ENCODE results near the gene TAOK2.
A peak's percentile ranks its signal among the peaks of the same experiment; 100 is the strongest.

TAOK2 gene

GRCh38 chr16:29963021-29963743 is 10.5 kb upstream of the TAOK2 start:
- Histone ChIP-seq H3K36me3 (ENCODE audit: control insufficient read depth in 1 of 2, insufficient read depth in 2 of 2, low read depth in 1 of 2, low read length in 2 of 2) (peaks cover 12 to 27% of the 10 kb centered on the region in 2 experiments), H3K79me1 (replicated peaks; ENCODE audit: low read length, poor library complexity, severe bottlenecking) (peaks cover 22% of the 10 kb centered on the region), H2AK5ac (ENCODE audit: low read length, severe bottlenecking) (peak overlapping the region; percentile 54), H2BK120ac (ENCODE audit: low read depth, low read length) (no peak overlapping the region), H3K4me3 (ENCODE audit: insufficient read depth in 1 of 2, low read depth in 1 of 2, low read length in 2 of 2) (peak overlapping the region in 1 of 2 experiments; percentile 98), H3K18ac (ENCODE audit: low read depth in 1 of 2, low read length in 2 of 2) (peak overlapping the region; percentile 31 to 34), H3K23ac (ENCODE audit: low read length in 2 of 2) (peak overlapping the region in 1 of 2 experiments; percentile 10), H3K4me1 (ENCODE audit: control insufficient read depth, insufficient read depth, low read depth, low read length) (peaks cover 11% of the 10 kb centered on the region), H2BK5ac (ENCODE audit: low read depth, low read length, poor library complexity, severe bottlenecking) (no peak overlapping the region), H3K4ac (ENCODE audit: low read depth in 1 of 2, low read length in 2 of 2) (peak overlapping the region in 1 of 2 experiments; percentile 65), H3K4me2 (ENCODE audit: low read length, poor library complexity, severe bottlenecking) (peak overlapping the region; percentile 71), H4K8ac (ENCODE audit: low read length) (peak overlapping the region; percentile 69), H2BK12ac (ENCODE audit: low read length in 2 of 2) (peak overlapping the region in 1 of 2 experiments; percentile 12), H4K91ac (ENCODE audit: low read length) (no peak overlapping the region), H3K14ac (ENCODE audit: low read length in 2 of 2) (peak overlapping the region in 1 of 2 experiments; percentile 23), H3K27ac (ENCODE audit: low read length, poor library complexity, severe bottlenecking) (peak overlapping the region; percentile 78), H3K9ac (ENCODE audit: low read length) (peak overlapping the region; percentile 97), H3K27me3 (ENCODE audit: control insufficient read depth in 1 of 2, insufficient read depth in 1 of 2, low read length in 2 of 2) (no peaks in the 10 kb centered on the region), H2AFZ (ENCODE audit: low read depth, low read length) (no peak overlapping the region), H3K9me3 (ENCODE audit: control insufficient read depth, low read length) (no peaks in the 10 kb centered on the region), H2BK15ac (ENCODE audit: low read depth, poor library complexity, severe bottlenecking) (peak overlapping the region; percentile 75)
- DNase-seq, result no peak
- WGBS, result 97% methylated on average over 13 of the region's 14 CpGs

- no peak overlapping the region for H2AFZ ChIP-seq (ENCODE audit: low read depth, low read length)
- H3K27me3 ChIP-seq (ENCODE audit: control insufficient read depth in 1 of 2, insufficient read depth in 1 of 2, low read length in 2 of 2), result no peaks in the 10 kb centered on the region
- H3K9me3 ChIP-seq (ENCODE audit: control insufficient read depth, low read length), result no peaks in the 10 kb centered on the region
- no peak overlapping the region for H4K8ac ChIP-seq (ENCODE audit: low read length)
- no peak overlapping the region for H3K18ac ChIP-seq (ENCODE audit: low read depth in 1 of 2, low read length in 2 of 2)
- H3K4me2 ChIP-seq (ENCODE audit: low read length, poor library complexity, severe bottlenecking), result no peak overlapping the region
- no peak for DNase-seq
- no peak overlapping the region for H2BK12ac ChIP-seq (ENCODE audit: low read length in 2 of 2)
- no peak overlapping the region for H3K4ac ChIP-seq (ENCODE audit: low read depth in 1 of 2, low read length in 2 of 2)
- no peak overlapping the region for H2BK5ac ChIP-seq (ENCODE audit: low read depth, low read length, poor library complexity, severe bottlenecking)
- H3K4me1 ChIP-seq (ENCODE audit: control insufficient read depth, insufficient read depth, low read depth, low read length), result peaks cover 4% of the 10 kb centered on the region
- peaks cover 33 to 64% of the 10 kb centered on the region in 2 experiments for H3K36me3 ChIP-seq (ENCODE audit: control insufficient read depth in 1 of 2, insufficient read depth in 2 of 2, low read depth in 1 of 2, low read length in 2 of 2)
- no peak overlapping the region for H2AK5ac ChIP-seq (ENCODE audit: low read length, severe bottlenecking)
- no peak overlapping the region for H3K27ac ChIP-seq (ENCODE audit: low read length, poor library complexity, severe bottlenecking)
- H3K9ac ChIP-seq (ENCODE audit: low read length), result no peak overlapping the region
- no peak overlapping the region for H2BK15ac ChIP-seq (ENCODE audit: low read depth, poor library complexity, severe bottlenecking)
- no peak overlapping the region for H2BK120ac ChIP-seq (ENCODE audit: low read depth, low read length)
- H3K4me3 ChIP-seq (ENCODE audit: insufficient read depth in 1 of 2, low read depth in 1 of 2, low read length in 2 of 2), result no peak overlapping the region
- H3K23ac ChIP-seq (ENCODE audit: low read length in 2 of 2), result no peak overlapping the region
- no peak overlapping the region for H4K91ac ChIP-seq (ENCODE audit: low read length)
- H3K79me1 ChIP-seq (replicated peaks; ENCODE audit: low read length, poor library complexity, severe bottlenecking), result peaks cover 20% of the 10 kb centered on the region
- no peak overlapping the region for H3K14ac ChIP-seq (ENCODE audit: low read length in 2 of 2)
- 96% methylated on average over 3 of the region's 4 CpGs for WGBS
These were observed 5.5 kb upstream of the TAOK2 start for GRCh38 chr16:29968205-29968604.

- no peak overlapping the region for H3K14ac ChIP-seq (ENCODE audit: low read length in 2 of 2)
- no peak for DNase-seq
- H3K9me3 ChIP-seq (ENCODE audit: control insufficient read depth, low read length), result no peaks in the 10 kb centered on the region
- H2AK5ac ChIP-seq (ENCODE audit: low read length, severe bottlenecking), result no peak overlapping the region
- no peak overlapping the region for H3K18ac ChIP-seq (ENCODE audit: low read depth in 1 of 2, low read length in 2 of 2)
- H2BK15ac ChIP-seq (ENCODE audit: low read depth, poor library complexity, severe bottlenecking), result no peak overlapping the region
- peaks cover 13% of the 10 kb centered on the region for H3K4me1 ChIP-seq (ENCODE audit: control insufficient read depth, insufficient read depth, low read depth, low read length)
- no peak overlapping the region for H2BK12ac ChIP-seq (ENCODE audit: low read length in 2 of 2)
- H3K9ac ChIP-seq (ENCODE audit: low read length), result no peak overlapping the region
- no peak overlapping the region for H2BK120ac ChIP-seq (ENCODE audit: low read depth, low read length)
- no peak overlapping the region for H4K91ac ChIP-seq (ENCODE audit: low read length)
- H2AFZ ChIP-seq (ENCODE audit: low read depth, low read length), result no peak overlapping the region
- 98% methylated on average over 5 of the region's 8 CpGs for WGBS
- no peaks in the 10 kb centered on the region for H3K27me3 ChIP-seq (ENCODE audit: control insufficient read depth in 1 of 2, insufficient read depth in 1 of 2, low read length in 2 of 2)
- no peak overlapping the region for H4K8ac ChIP-seq (ENCODE audit: low read length)
- no peak overlapping the region for H3K4ac ChIP-seq (ENCODE audit: low read depth in 1 of 2, low read length in 2 of 2)
- no peak overlapping the region for H3K27ac ChIP-seq (ENCODE audit: low read length, poor library complexity, severe bottlenecking)
- no peak overlapping the region for H3K4me3 ChIP-seq (ENCODE audit: insufficient read depth in 1 of 2, low read depth in 1 of 2, low read length in 2 of 2)
- H2BK5ac ChIP-seq (ENCODE audit: low read depth, low read length, poor library complexity, severe bottlenecking), result no peak overlapping the region
- no peak overlapping the region for H3K4me2 ChIP-seq (ENCODE audit: low read length, poor library complexity, severe bottlenecking)
- peaks cover 12% of the 10 kb centered on the region for H3K79me1 ChIP-seq (replicated peaks; ENCODE audit: low read length, poor library complexity, severe bottlenecking)
- no peak overlapping the region for H3K23ac ChIP-seq (ENCODE audit: low read length in 2 of 2)
- H3K36me3 ChIP-seq (ENCODE audit: control insufficient read depth in 1 of 2, insufficient read depth in 2 of 2, low read depth in 1 of 2, low read length in 2 of 2), result peaks cover 29 to 47% of the 10 kb centered on the region in 2 experiments
These were observed 2.4 kb upstream of the TAOK2 start for GRCh38 chr16:29971304-29971703.

DNA sequence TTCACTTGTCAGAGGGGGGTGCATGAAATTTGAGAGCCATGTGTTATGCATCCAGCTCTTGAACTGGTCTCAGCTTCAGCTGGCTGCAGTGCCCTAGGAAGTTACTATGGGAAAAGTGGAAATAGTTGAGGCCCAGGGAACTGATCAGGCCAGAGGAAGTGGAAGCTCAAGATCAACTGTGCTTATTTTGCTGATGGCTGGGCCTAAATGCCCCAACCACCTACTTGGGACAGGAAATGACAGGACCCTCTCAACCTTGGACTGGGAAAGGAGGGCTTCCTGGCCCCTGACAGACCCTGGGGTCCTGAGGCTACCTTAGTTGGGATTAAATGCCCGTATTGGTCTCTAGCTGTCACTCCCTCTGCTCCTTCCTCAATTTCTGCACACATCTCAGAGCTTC is 1.2 kb upstream of the TAOK2 start:
- no peak overlapping the region for H3K9ac ChIP-seq (ENCODE audit: low read length)
- 100% methylated on average over 1 of the region's 1 CpG for WGBS
- no peak overlapping the region for H2BK12ac ChIP-seq (ENCODE audit: low read length in 2 of 2)
- no peak overlapping the region for H2AK5ac ChIP-seq (ENCODE audit: low read length, severe bottlenecking)
- no peak overlapping the region for H4K91ac ChIP-seq (ENCODE audit: low read length)
- no peak overlapping the region for H2BK5ac ChIP-seq (ENCODE audit: low read depth, low read length, poor library complexity, severe bottlenecking)
- H3K18ac ChIP-seq (ENCODE audit: low read depth in 1 of 2, low read length in 2 of 2), result no peak overlapping the region
- no peak overlapping the region for H2BK120ac ChIP-seq (ENCODE audit: low read depth, low read length)
- H3K4me1 ChIP-seq (ENCODE audit: control insufficient read depth, insufficient read depth, low read depth, low read length), result peaks cover 18% of the 10 kb centered on the region
- no peak for DNase-seq
- no peak overlapping the region for H3K4ac ChIP-seq (ENCODE audit: low read depth in 1 of 2, low read length in 2 of 2)
- H3K36me3 ChIP-seq (ENCODE audit: control insufficient read depth in 1 of 2, insufficient read depth in 2 of 2, low read depth in 1 of 2, low read length in 2 of 2), result peaks cover 31 to 44% of the 10 kb centered on the region in 2 experiments
- H2AFZ ChIP-seq (ENCODE audit: low read depth, low read length), result no peak overlapping the region
- H3K79me1 ChIP-seq (replicated peaks; ENCODE audit: low read length, poor library complexity, severe bottlenecking), result peaks cover 12% of the 10 kb centered on the region
- no peak overlapping the region for H3K14ac ChIP-seq (ENCODE audit: low read length in 2 of 2)
- no peak overlapping the region for H4K8ac ChIP-seq (ENCODE audit: low read length)
- no peak overlapping the region for H3K27ac ChIP-seq (ENCODE audit: low read length, poor library complexity, severe bottlenecking)
- no peaks in the 10 kb centered on the region for H3K27me3 ChIP-seq (ENCODE audit: control insufficient read depth in 1 of 2, insufficient read depth in 1 of 2, low read length in 2 of 2)
- no peak overlapping the region for H2BK15ac ChIP-seq (ENCODE audit: low read depth, poor library complexity, severe bottlenecking)
- no peak overlapping the region for H3K4me3 ChIP-seq (ENCODE audit: insufficient read depth in 1 of 2, low read depth in 1 of 2, low read length in 2 of 2)
- H3K23ac ChIP-seq (ENCODE audit: low read length in 2 of 2), result no peak overlapping the region
- no peaks in the 10 kb centered on the region for H3K9me3 ChIP-seq (ENCODE audit: control insufficient read depth, low read length)
- H3K4me2 ChIP-seq (ENCODE audit: low read length, poor library complexity, severe bottlenecking), result no peak overlapping the region
